Sigmoid colon (tissue), 4 donors: ENCODE measurements around the gene VAX1.

Source experiments
- CTCF ChIP-seq, 4 experiments: fragments of 450-650 bp in 3 of 4; fragments of 200-600 bp in 1 of 4; IDR thresholded peaks; one replicate each; pipeline ENCODE4 v1.5.1; 2016 to 2019; ENCODE audit warnings: antibody characterized with exemption in 4 of 4, mild to moderate bottlenecking in 3 of 4, moderate library complexity in 2 of 4
- EP300 ChIP-seq, 4 donors: sonication (generic); formaldehyde crosslinking; IDR thresholded peaks; one replicate each; pipeline ENCODE4 v1.6.1; 2017; ENCODE audit warnings: antibody characterized with exemption in 4 of 4
- POLR2A ChIP-seq, 2 donors: fragments of 450-650 bp; IDR thresholded peaks; one replicate each; pipeline ENCODE4 v1.6.1; 2016; ENCODE audit warnings: antibody characterized with exemption in 2 of 2, mild to moderate bottlenecking in 2 of 2, moderate library complexity in 2 of 2
- POLR2AphosphoS5 ChIP-seq, 4 donors: sonication (generic); formaldehyde crosslinking; IDR thresholded peaks; one replicate each; pipeline ENCODE4 v1.6.1; 2017; ENCODE audit warnings: antibody characterized with exemption in 4 of 4

GRCh38 chr10:117148284-117148683 is 10.2 kb upstream of the VAX1 start:
- TF ChIP-seq CTCF (IDR thresholded peaks at IDR 0.05) (no peak), POLR2A (IDR thresholded peaks at IDR 0.05) (no peak), EP300 (IDR thresholded peaks at IDR 0.05) (no peak), POLR2AphosphoS5 (IDR thresholded peaks at IDR 0.05) (no peak)
